H1 (cell line): Measurements from ENCODE around the gene ITGA5. TPM values are rescaled to one million over a fixed set of nuclear protein-coding genes. Genes with fewer than 3 reads are reported as not detected.

ENCODE experiments used
- CTCF ChIA-PET: fragments of 300-600 bp; sonication (Branson Sonifier 250); formaldehyde crosslinking; loops from one replicate; lab custom pipeline; 2021; ENCODE audit not compliant: partially characterized antibody; lab: Charles Lee
- POLR2A ChIA-PET: fragments of 300-600 bp; sonication (Branson Sonifier 250); formaldehyde crosslinking; loops from one replicate; lab custom pipeline; 2021; ENCODE audit warnings: inconsistent platforms; ENCODE audit not compliant: partially characterized antibody; lab: Charles Lee
- DNase-seq, 2 experiments: peaks; one replicate each; pipeline versions ENCODE4 v3.0.0 to v3.0.0-alpha.2; 2010 to 2022; ENCODE audit warnings: low spot score in 2 of 2, low read depth in 1 of 2, mixed read lengths in 1 of 2
- FAIRE-seq: peaks from 2 replicates; lab custom pipeline; 2011; peaks lifted over from hg19 to GRCh38; lab: Jason Lieb, UNC
- H2AFZ ChIP-seq: 2 replicates; pipeline ENCODE4 v1.8.1; 2012; ENCODE audit warnings: low read length, inconsistent platforms
- H2AK5ac ChIP-seq: 2 replicates; pipeline ENCODE4 v1.6.1; 2013; ENCODE audit warnings: low read depth, low read length
- H2BK120ac ChIP-seq: replicated peaks from 2 replicates; pipeline ENCODE3; 2013; ENCODE audit warnings: low read depth, low read length, inconsistent platforms
- H2BK12ac ChIP-seq: 2 replicates; pipeline ENCODE4 v1.6.1; 2013; ENCODE audit warnings: low read depth, low read length
- H2BK15ac ChIP-seq: 2 replicates; pipeline ENCODE4 v1.6.1; 2013; ENCODE audit warnings: low read length
- H2BK20ac ChIP-seq: 2 replicates; pipeline ENCODE4 v1.6.1; 2013; ENCODE audit warnings: low read length
- H2BK5ac ChIP-seq: 2 replicates; pipeline ENCODE4 v1.6.1; 2013; ENCODE audit warnings: low read depth, low read length
- H3K14ac ChIP-seq: 2 replicates; pipeline ENCODE4 v1.6.1; 2013; ENCODE audit warnings: inconsistent platforms; ENCODE audit not compliant: insufficient read length
- H3K18ac ChIP-seq: 2 replicates; pipeline ENCODE4 v1.6.1; 2013; ENCODE audit warnings: low read length; ENCODE audit errors: extremely low read depth
- H3K23ac ChIP-seq: 2 replicates; pipeline ENCODE4 v1.6.1; 2013; ENCODE audit warnings: inconsistent platforms; ENCODE audit not compliant: insufficient read length
- H3K23me2 ChIP-seq: 2 replicates; pipeline ENCODE4 v1.6.1; 2013; ENCODE audit warnings: low read depth, low read length
- H3K27ac ChIP-seq: 2 replicates; pipeline ENCODE4 v1.6.1; 2011; ENCODE audit warnings: low read depth, low read length, inconsistent platforms
- H3K27me3 ChIP-seq, 4 experiments: replicated peaks in 1 of 4; 1 replicate in 1 of 4; 2 replicates in 3 of 4; pipeline versions ENCODE4 v1.6.1 to v1.8.1; 2011 to 2013; ENCODE audit warnings: low read length in 3 of 4, mild to moderate bottlenecking in 3 of 4, inconsistent platforms in 2 of 4, mixed read lengths in 2 of 4, moderate library complexity in 1 of 4; ENCODE audit not compliant: control insufficient read depth in 3 of 4, insufficient read depth in 3 of 4; ENCODE audit errors: extremely low read depth in 1 of 4
- H3K36me3 ChIP-seq, 4 experiments: 2 replicates each; pipeline versions ENCODE4 v1.6.1 to v1.8.1; 2011 to 2013; ENCODE audit warnings: mild to moderate bottlenecking in 4 of 4, low read length in 3 of 4, moderate library complexity in 2 of 4, control low read depth in 1 of 4, inconsistent platforms in 1 of 4; ENCODE audit not compliant: insufficient read depth in 4 of 4, control insufficient read depth in 2 of 4
- H3K4ac ChIP-seq: replicated peaks from 2 replicates; pipeline ENCODE3; 2013; ENCODE audit warnings: low read length, low read depth, mixed read lengths, inconsistent platforms; ENCODE audit not compliant: insufficient read length
- H3K4me1 ChIP-seq, 4 experiments: replicated peaks in 1 of 4; 1 replicate in 1 of 4; 2 replicates in 3 of 4; pipeline versions ENCODE4 v1.6.1 to v1.8.1; 2011 to 2013; ENCODE audit warnings: low read length in 3 of 4, inconsistent platforms in 2 of 4, mixed read lengths in 1 of 4; ENCODE audit not compliant: insufficient read depth in 4 of 4, control insufficient read depth in 3 of 4
- H3K4me2 ChIP-seq, 2 experiments: 2 replicates each; pipeline versions ENCODE4 v1.6.1 to v1.8.1; 2011 to 2013; ENCODE audit warnings: low read depth in 2 of 2, low read length in 2 of 2, control low read depth in 1 of 2, inconsistent platforms in 1 of 2, mild to moderate bottlenecking in 1 of 2; ENCODE audit not compliant: insufficient read depth in 1 of 2
- H3K4me3 ChIP-seq, 4 experiments: fragments of 200-600, 300-600 bp in 1 of 4; sonication (generic), shearing (Covaris generic), sonication (Bioruptor Twin) in 1 of 4; 2 replicates each; pipeline versions ENCODE4 v1.5.1 to v1.8.1; 2011 to 2016; ENCODE audit warnings: low read length in 4 of 4, low read depth in 3 of 4, control low read depth in 2 of 4, inconsistent platforms in 2 of 4, mild to moderate bottlenecking in 2 of 4, mixed read lengths in 1 of 4, moderate library complexity in 1 of 4; ENCODE audit not compliant: insufficient read depth in 2 of 4; ENCODE audit errors: extremely low read depth in 1 of 4
- H3K56ac ChIP-seq: replicated peaks from 2 replicates; pipeline ENCODE3; 2013; ENCODE audit warnings: low read depth, mild to moderate bottlenecking, mixed read lengths, low read length, inconsistent platforms; ENCODE audit not compliant: insufficient read length
- H3K79me1 ChIP-seq: 2 replicates; pipeline ENCODE4 v1.6.1; 2013; ENCODE audit warnings: low read depth, low read length, control low read depth
- H3K79me2 ChIP-seq, 2 experiments: 2 replicates each; pipeline versions ENCODE4 v1.6.1 to v1.8.1; 2012 to 2013; ENCODE audit warnings: low read length in 2 of 2, mild to moderate bottlenecking in 2 of 2, inconsistent platforms in 1 of 2; ENCODE audit not compliant: insufficient read depth in 2 of 2, control insufficient read depth in 1 of 2
- H3K9ac ChIP-seq, 4 experiments: replicated peaks in 1 of 4; 1 replicate in 1 of 4; 2 replicates in 3 of 4; pipeline versions ENCODE4 v1.6.1 to v1.8.1; 2011 to 2013; ENCODE audit warnings: low read depth in 3 of 4, low read length in 3 of 4, control low read depth in 2 of 4, mild to moderate bottlenecking in 2 of 4, moderate library complexity in 2 of 4, inconsistent platforms in 1 of 4; ENCODE audit errors: extremely low read depth in 1 of 4
- H3K9me3 ChIP-seq, 2 experiments: 2 replicates each; pipeline versions ENCODE4 v1.6.1 to v1.8.1; 2012 to 2013; ENCODE audit warnings: mild to moderate bottlenecking in 2 of 2, moderate library complexity in 2 of 2, control low read depth in 1 of 2, inconsistent platforms in 1 of 2, low read depth in 1 of 2, low read length in 1 of 2, mixed read lengths in 1 of 2; ENCODE audit not compliant: insufficient read depth in 2 of 2
- H4K20me1 ChIP-seq, 2 experiments: replicated peaks in 1 of 2; 2 replicates each; pipeline versions ENCODE3 to v1.8.1; 2011 to 2013; ENCODE audit warnings: inconsistent platforms in 2 of 2, low read length in 2 of 2, mild to moderate bottlenecking in 1 of 2; ENCODE audit not compliant: insufficient read depth in 2 of 2, control insufficient read depth in 1 of 2
- H4K5ac ChIP-seq: 2 replicates; pipeline ENCODE4 v1.6.1; 2013; ENCODE audit warnings: low read length, low read depth, mixed read lengths, inconsistent platforms; ENCODE audit not compliant: insufficient read length
- H4K8ac ChIP-seq: 2 replicates; pipeline ENCODE4 v1.8.0; 2013; ENCODE audit warnings: mild to moderate bottlenecking, moderate library complexity, low read length, inconsistent platforms; ENCODE audit not compliant: insufficient read depth; ENCODE audit errors: extremely low read depth
- H4K91ac ChIP-seq: replicated peaks from 2 replicates; pipeline ENCODE3; 2013; ENCODE audit warnings: low read length, mixed read lengths, inconsistent platforms; ENCODE audit not compliant: insufficient read length
- CEBPB ChIP-seq: IDR thresholded peaks from 2 replicates; pipeline ENCODE4 v1.6.1; 2012; ENCODE audit warnings: low read depth, low read length
- EP300 ChIP-seq, 2 experiments: IDR thresholded peaks; 1 replicate in 1 of 2; 2 replicates in 1 of 2; pipeline ENCODE4 v1.6.1; 2011 to 2012; ENCODE audit warnings: low read depth in 2 of 2, low read length in 2 of 2, mild to moderate bottlenecking in 2 of 2, borderline replicate concordance in 1 of 2, inconsistent platforms in 1 of 2, moderate library complexity in 1 of 2
- FOSL1 ChIP-seq: IDR thresholded peaks from 2 replicates; pipeline ENCODE4 v1.6.1; 2011; ENCODE audit warnings: mild to moderate bottlenecking, low read depth, low read length, moderate library complexity; ENCODE audit not compliant: insufficient read depth
- KDM1A ChIP-seq: fragments of 200-600, 300-600 bp; sonication (generic); IDR thresholded peaks from 2 replicates; pipeline ENCODE4 v1.7.1; 2016; ENCODE audit warnings: mild to moderate bottlenecking, low read length, borderline replicate concordance
- PHF8 ChIP-seq: fragments of 200-600 bp; sonication (generic); conservative IDR thresholded peaks from 2 replicates; pipeline ENCODE4 v1.7.1; 2012; ENCODE audit warnings: low read depth, mild to moderate bottlenecking, inconsistent platforms, low read length, moderate library complexity
- POLR2A ChIP-seq, 2 experiments: IDR thresholded peaks; 1 replicate in 1 of 2; 2 replicates in 1 of 2; pipeline ENCODE4 v1.6.1; 2011; ENCODE audit warnings: low read depth in 2 of 2, low read length in 2 of 2, mild to moderate bottlenecking in 2 of 2; ENCODE audit errors: control extremely low read depth in 1 of 2
- POLR2AphosphoS5 ChIP-seq: IDR thresholded peaks from 2 replicates; pipeline ENCODE4 v1.6.1; 2011; ENCODE audit warnings: low read depth, low read length
- POU5F1 ChIP-seq: IDR thresholded peaks from 2 replicates; pipeline ENCODE4 v1.6.1; 2011; ENCODE audit warnings: low read depth, mild to moderate bottlenecking, low read length, moderate library complexity
- RBBP5 ChIP-seq: IDR thresholded peaks from 2 replicates; pipeline ENCODE4 v1.7.1; 2012; ENCODE audit warnings: low read depth, mild to moderate bottlenecking, inconsistent platforms, low read length, moderate library complexity, borderline replicate concordance
- SIX5 ChIP-seq: IDR thresholded peaks from 2 replicates; pipeline ENCODE4 v1.6.1; 2011; ENCODE audit warnings: mild to moderate bottlenecking, low read depth, low read length
- WGBS, 2 experiments: shearing (Covaris generic) in 1 of 2; methylation state at CpG; one replicate each; pipeline versions ENCODE4 v1.1.6 to v1.1.7; 2013 to 2015; ENCODE audit warnings: low lambda C conversion rate in 2 of 2, mixed read lengths in 2 of 2, inconsistent platforms in 1 of 2, low coverage in 1 of 2, missing lambda C conversion rate in 1 of 2; ENCODE audit not compliant: insufficient replicate concordance in 2 of 2, insufficient coverage in 1 of 2, insufficient read length in 1 of 2; ENCODE audit errors: extremely low coverage in 1 of 2, missing lambda C conversion rate in 1 of 2; 5-methylcytosine and 5-hydroxymethylcytosine counted together
- polyA plus RNA-seq, 7 experiments: library from polyadenylated mRNA; depleted of rRNA in 3 of 7; stranded (reverse) in 5 of 7; unstranded in 2 of 7; fragments of >200 nt in 5 of 7; fragments of 200-250 nt in 2 of 7; gene quantifications; 1 replicate in 5 of 7; 2 replicates in 1 of 7; 4 replicates in 1 of 7; pipeline versions ENCODE4 v1.2.1 to v1.2.3, GENCODE V29; 2011 to 2013; ENCODE audit warnings: missing spikeins in 2 of 7, mixed read lengths in 2 of 7
- total RNA-seq: library from RNA; stranded (reverse); fragmentation: NEBNext Ultra II Directional; extraction: Animal tissue kit (Norgen Biotek cat#: 25700); gene quantifications from 2 replicates; pipeline ENCODE4 v1.2.1, GENCODE V29; 2021
- TF ChIP-seq, protein P1 (sequence below): IDR thresholded peaks from 2 replicates; pipeline ENCODE4 v1.6.1; 2012; ENCODE audit warnings: low read length, inconsistent platforms
- TF ChIP-seq, protein P2 (sequence below): IDR thresholded peaks from 2 replicates; pipeline ENCODE4 v1.6.1; 2012; ENCODE audit warnings: inconsistent platforms

The ITGA5 gene
- total and polyA plus RNA-seq, 2 of the 8 experiments (the other 6 are each of a cell fraction or from before 2014, with no cell fraction given): 11.6 to 19.4 TPM

DNA sequence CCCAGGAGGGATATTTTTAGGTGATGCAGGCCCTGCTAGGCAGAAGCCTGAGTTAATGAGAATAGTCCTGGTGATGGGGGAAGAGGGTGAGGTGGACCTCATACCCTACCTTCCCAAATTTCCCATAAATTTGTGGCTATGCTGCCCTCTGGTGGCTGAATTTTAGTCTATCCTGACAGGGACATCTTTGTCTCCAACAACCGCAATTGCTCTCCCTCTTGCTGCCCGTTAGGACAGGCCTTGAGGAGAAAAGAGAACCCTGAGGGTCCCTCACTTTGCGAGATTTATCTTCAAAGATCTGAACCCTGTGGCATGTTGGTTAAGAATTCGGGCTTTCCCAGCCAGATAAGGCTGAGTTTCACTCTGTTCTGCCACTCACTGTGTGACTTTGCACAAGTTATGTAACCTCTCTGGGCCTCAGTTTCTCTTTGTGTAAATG, 24.8 kb downstream of the ITGA5 start:
- POLR2A ChIA-PET: interaction anchor here (0.8 kb wide), 2 partner anchors 113 to 114 kb away, joined by 3 read pairs; partner anchors contain the start of gene HNRNPA1
- Histone ChIP-seq H2BK12ac (no peak overlapping the region; the same call in 1 of the 2 replicates), H2BK15ac (no peak overlapping the region), H3K4ac (no peak overlapping the region), H2AFZ (no peak overlapping the region), H2BK5ac (no peak overlapping the region), H3K4me3 (no peak overlapping the region; a peak in 1 of 8 replicates), H3K27ac (no peak overlapping the region), H2BK20ac (no peak overlapping the region), H3K36me3 (peaks cover 3 to 9% (median 6%) of the 10 kb centered on the region in 4 experiments; a peak in 4 of 8 replicates), H3K9me3 (no peaks in the 10 kb centered on the region), H3K79me2 (no peaks in the 10 kb centered on the region), H3K18ac (no peak overlapping the region; the same call in 1 of the 2 replicates), H4K91ac (no peak overlapping the region), H3K27me3 (peaks cover 0 to 4% (median 0%) of the 10 kb centered on the region in 4 experiments; a peak in 2 of 7 replicates), H3K14ac (no peak overlapping the region), H3K9ac (no peak overlapping the region), H3K4me2 (no peak overlapping the region), H4K8ac (no peak overlapping the region), H3K56ac (no peak overlapping the region), H3K4me1 (peaks cover 11 to 28% (median 22%) of the 10 kb centered on the region in 4 experiments), H3K23ac (no peak overlapping the region), H3K79me1 (no peaks in the 10 kb centered on the region), H2BK120ac (no peak overlapping the region), H3K23me2 (peaks cover 10% of the 10 kb centered on the region; the same call in 1 of the 2 replicates), H2AK5ac (no peak overlapping the region), H4K20me1 (peaks cover 0 to 4% of the 10 kb centered on the region in 2 experiments), H4K5ac (no peak overlapping the region)
- WGBS, 2 experiments: 27% methylated on average over 4 of the region's 4 CpGs; no CpG with 5 or more reads in 1 of the 2 experiments
- DNase-seq: peak in 1 of 2 experiments; percentile 86
- CTCF ChIA-PET: interaction anchor here (0.6 to 5.5 kb wide), 15 partner anchors 7 to 173 kb away, joined by 3 to 110 read pairs (median 7); partner anchors contain the start of gene ZNF385A
- peak; percentile 42 for FAIRE-seq
- no peak for TF ChIP-seq RBBP5
- TF ChIP-seq PHF8: no peak
- no peak for TF ChIP-seq SIX5
- no peak for TF ChIP-seq POLR2A (IDR thresholded peaks at IDR 0.05; ENCODE audit: control extremely low read depth in 1 of 2, low read depth in 2 of 2, low read length in 2 of 2)
- TF ChIP-seq FOSL1: no peak
- TF ChIP-seq, protein P1, sequence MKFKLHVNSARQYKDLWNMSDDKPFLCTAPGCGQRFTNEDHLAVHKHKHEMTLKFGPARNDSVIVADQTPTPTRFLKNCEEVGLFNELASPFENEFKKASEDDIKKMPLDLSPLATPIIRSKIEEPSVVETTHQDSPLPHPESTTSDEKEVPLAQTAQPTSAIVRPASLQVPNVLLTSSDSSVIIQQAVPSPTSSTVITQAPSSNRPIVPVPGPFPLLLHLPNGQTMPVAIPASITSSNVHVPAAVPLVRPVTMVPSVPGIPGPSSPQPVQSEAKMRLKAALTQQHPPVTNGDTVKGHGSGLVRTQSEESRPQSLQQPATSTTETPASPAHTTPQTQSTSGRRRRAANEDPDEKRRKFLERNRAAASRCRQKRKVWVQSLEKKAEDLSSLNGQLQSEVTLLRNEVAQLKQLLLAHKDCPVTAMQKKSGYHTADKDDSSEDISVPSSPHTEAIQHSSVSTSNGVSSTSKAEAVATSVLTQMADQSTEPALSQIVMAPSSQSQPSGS: no peak
- TF ChIP-seq, protein P2, sequence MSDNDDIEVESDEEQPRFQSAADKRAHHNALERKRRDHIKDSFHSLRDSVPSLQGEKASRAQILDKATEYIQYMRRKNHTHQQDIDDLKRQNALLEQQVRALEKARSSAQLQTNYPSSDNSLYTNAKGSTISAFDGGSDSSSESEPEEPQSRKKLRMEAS: no peak
- no peak for TF ChIP-seq EP300 (IDR thresholded peaks at IDR 0.05; ENCODE audit: borderline replicate concordance in 1 of 2, low read depth in 2 of 2, low read length in 2 of 2)
- peak; percentile 90 for TF ChIP-seq KDM1A
- TF ChIP-seq CEBPB: no peak
- no peak for TF ChIP-seq POLR2AphosphoS5
- TF ChIP-seq POU5F1: no peak
